Fibroblast of lung (primary cell): Measurements from ENCODE around the gene IFNA14.
A peak's percentile ranks its signal among the peaks of the same experiment; 100 is the strongest.
"Not testable (repeated sequence)": the region's sequence is repeated elsewhere in the genome, so short reads cannot be mapped to it uniquely, and the experiment has no call there.

ENCODE experiments used
- CTCF ChIP-seq, 2 donors: IDR thresholded peaks in 1 of 2; conservative IDR thresholded peaks in 1 of 2; 1 replicate in 1 of 2; 2 replicates in 1 of 2; pipeline ENCODE4 v1.5.1; 2011 to 2012; ENCODE audit warnings: low read length in 2 of 2, control low read depth in 1 of 2, inconsistent platforms in 1 of 2, low read depth in 1 of 2, mild to moderate bottlenecking in 1 of 2
- EZH2 ChIP-seq: IDR thresholded peaks from 2 replicates; pipeline ENCODE4 v1.5.1; 2012; ENCODE audit warnings: low read length, control low read depth, mild to moderate bottlenecking; ENCODE audit errors: missing control alignments

GRCh38 chr9:21213411-21214326 lies 26.1 kb downstream of the IFNA14 start:
- TF ChIP-seq EZH2: not testable (repeated sequence)
- TF ChIP-seq CTCF (conservative IDR thresholded peaks at IDR 0.05 in 1 of 2, IDR thresholded peaks at IDR 0.05 in 1 of 2; ENCODE audit: low read depth in 1 of 2, low read length in 2 of 2): peak; percentile 46 to 57
